Right hindlimb (tissue), 1 donor: ENCODE measurements around the gene HELT.
"Not testable (repeated sequence)": the region's sequence is repeated elsewhere in the genome, so short reads cannot be mapped to it uniquely, and the experiment has no call there.

ENCODE experiments used
- DNase-seq: peaks from one replicate; pipeline ENCODE4 v3.0.0-alpha.2; 2018

HELT gene

GRCh38 chr4:185039508-185040273 is 21.4 kb downstream of the HELT start:
- DNase-seq = peak; percentile 29

- DNase-seq = no peak
Observed at GRCh38 chr4:185040523-185040922, 22.2 kb downstream of the HELT start.

- not testable (repeated sequence) for DNase-seq
Observed at GRCh38 chr4:185050286-185050685, 32.0 kb downstream of the HELT start.

- not testable (repeated sequence) for DNase-seq
Observed at GRCh38 chr4:185051283-185051682, 33.0 kb downstream of the HELT start.

- no peak for DNase-seq
Observed at GRCh38 chr4:185053746-185054145, 35.5 kb downstream of the HELT start.

GRCh38 chr4:185054272-185054671 is 36.0 kb downstream of the HELT start:
- no peak for DNase-seq

GRCh38 chr4:185054886-185055285 is 36.6 kb downstream of the HELT start:
- no peak for DNase-seq

GRCh38 chr4:185061610-185062009 is 43.3 kb downstream of the HELT start:
- no peak for DNase-seq

GRCh38 chr4:185062606-185063005 is 44.3 kb downstream of the HELT start:
- DNase-seq = no peak

- no peak for DNase-seq
Observed at GRCh38 chr4:185066179-185066578, 47.9 kb downstream of the HELT start.

- DNase-seq = no peak
Observed at GRCh38 chr4:185068837-185069236, 50.5 kb downstream of the HELT start.
